H1 (cell line): Measurements from ENCODE around the gene ZDHHC11B. TPM values are rescaled to one million over a fixed set of nuclear protein-coding genes. Genes with fewer than 3 reads are reported as not detected.

ENCODE experiments used
- CTCF ChIA-PET: fragments of 300-600 bp; sonication (Branson Sonifier 250); formaldehyde crosslinking; loops from one replicate; lab custom pipeline; 2021; ENCODE audit not compliant: partially characterized antibody; lab: Charles Lee
- POLR2A ChIA-PET: fragments of 300-600 bp; sonication (Branson Sonifier 250); formaldehyde crosslinking; loops from one replicate; lab custom pipeline; 2021; ENCODE audit warnings: inconsistent platforms; ENCODE audit not compliant: partially characterized antibody; lab: Charles Lee
- DNase-seq, 2 experiments: peaks; one replicate each; pipeline versions ENCODE4 v3.0.0 to v3.0.0-alpha.2; 2010 to 2022; ENCODE audit warnings: low spot score in 2 of 2, low read depth in 1 of 2, mixed read lengths in 1 of 2
- FAIRE-seq: peaks from 2 replicates; lab custom pipeline; 2011; peaks lifted over from hg19 to GRCh38; lab: Jason Lieb, UNC
- H2AFZ ChIP-seq: 2 replicates; pipeline ENCODE4 v1.8.1; 2012; ENCODE audit warnings: low read length, inconsistent platforms
- H2AK5ac ChIP-seq: 2 replicates; pipeline ENCODE4 v1.6.1; 2013; ENCODE audit warnings: low read depth, low read length
- H2BK120ac ChIP-seq: replicated peaks from 2 replicates; pipeline ENCODE3; 2013; ENCODE audit warnings: low read depth, low read length, inconsistent platforms
- H2BK12ac ChIP-seq: 2 replicates; pipeline ENCODE4 v1.6.1; 2013; ENCODE audit warnings: low read depth, low read length
- H2BK15ac ChIP-seq: 2 replicates; pipeline ENCODE4 v1.6.1; 2013; ENCODE audit warnings: low read length
- H2BK20ac ChIP-seq: 2 replicates; pipeline ENCODE4 v1.6.1; 2013; ENCODE audit warnings: low read length
- H2BK5ac ChIP-seq: 2 replicates; pipeline ENCODE4 v1.6.1; 2013; ENCODE audit warnings: low read depth, low read length
- H3K14ac ChIP-seq: 2 replicates; pipeline ENCODE4 v1.6.1; 2013; ENCODE audit warnings: inconsistent platforms; ENCODE audit not compliant: insufficient read length
- H3K18ac ChIP-seq: 2 replicates; pipeline ENCODE4 v1.6.1; 2013; ENCODE audit warnings: low read length; ENCODE audit errors: extremely low read depth
- H3K23ac ChIP-seq: 2 replicates; pipeline ENCODE4 v1.6.1; 2013; ENCODE audit warnings: inconsistent platforms; ENCODE audit not compliant: insufficient read length
- H3K23me2 ChIP-seq: 2 replicates; pipeline ENCODE4 v1.6.1; 2013; ENCODE audit warnings: low read depth, low read length
- H3K27ac ChIP-seq: 2 replicates; pipeline ENCODE4 v1.6.1; 2011; ENCODE audit warnings: low read depth, low read length, inconsistent platforms
- H3K27me3 ChIP-seq, 4 experiments: replicated peaks in 1 of 4; 1 replicate in 1 of 4; 2 replicates in 3 of 4; pipeline versions ENCODE4 v1.6.1 to v1.8.1; 2011 to 2013; ENCODE audit warnings: low read length in 3 of 4, mild to moderate bottlenecking in 3 of 4, inconsistent platforms in 2 of 4, mixed read lengths in 2 of 4, moderate library complexity in 1 of 4; ENCODE audit not compliant: control insufficient read depth in 3 of 4, insufficient read depth in 3 of 4; ENCODE audit errors: extremely low read depth in 1 of 4
- H3K36me3 ChIP-seq, 4 experiments: 2 replicates each; pipeline versions ENCODE4 v1.6.1 to v1.8.1; 2011 to 2013; ENCODE audit warnings: mild to moderate bottlenecking in 4 of 4, low read length in 3 of 4, moderate library complexity in 2 of 4, control low read depth in 1 of 4, inconsistent platforms in 1 of 4; ENCODE audit not compliant: insufficient read depth in 4 of 4, control insufficient read depth in 2 of 4
- H3K4ac ChIP-seq: replicated peaks from 2 replicates; pipeline ENCODE3; 2013; ENCODE audit warnings: low read length, low read depth, mixed read lengths, inconsistent platforms; ENCODE audit not compliant: insufficient read length
- H3K4me1 ChIP-seq, 4 experiments: replicated peaks in 1 of 4; 1 replicate in 1 of 4; 2 replicates in 3 of 4; pipeline versions ENCODE4 v1.6.1 to v1.8.1; 2011 to 2013; ENCODE audit warnings: low read length in 3 of 4, inconsistent platforms in 2 of 4, mixed read lengths in 1 of 4; ENCODE audit not compliant: insufficient read depth in 4 of 4, control insufficient read depth in 3 of 4
- H3K4me2 ChIP-seq, 2 experiments: 2 replicates each; pipeline versions ENCODE4 v1.6.1 to v1.8.1; 2011 to 2013; ENCODE audit warnings: low read depth in 2 of 2, low read length in 2 of 2, control low read depth in 1 of 2, inconsistent platforms in 1 of 2, mild to moderate bottlenecking in 1 of 2; ENCODE audit not compliant: insufficient read depth in 1 of 2
- H3K4me3 ChIP-seq, 4 experiments: fragments of 200-600, 300-600 bp in 1 of 4; sonication (generic), shearing (Covaris generic), sonication (Bioruptor Twin) in 1 of 4; 2 replicates each; pipeline versions ENCODE4 v1.5.1 to v1.8.1; 2011 to 2016; ENCODE audit warnings: low read length in 4 of 4, low read depth in 3 of 4, control low read depth in 2 of 4, inconsistent platforms in 2 of 4, mild to moderate bottlenecking in 2 of 4, mixed read lengths in 1 of 4, moderate library complexity in 1 of 4; ENCODE audit not compliant: insufficient read depth in 2 of 4; ENCODE audit errors: extremely low read depth in 1 of 4
- H3K56ac ChIP-seq: replicated peaks from 2 replicates; pipeline ENCODE3; 2013; ENCODE audit warnings: low read depth, mild to moderate bottlenecking, mixed read lengths, low read length, inconsistent platforms; ENCODE audit not compliant: insufficient read length
- H3K79me1 ChIP-seq: 2 replicates; pipeline ENCODE4 v1.6.1; 2013; ENCODE audit warnings: low read depth, low read length, control low read depth
- H3K79me2 ChIP-seq, 2 experiments: 2 replicates each; pipeline versions ENCODE4 v1.6.1 to v1.8.1; 2012 to 2013; ENCODE audit warnings: low read length in 2 of 2, mild to moderate bottlenecking in 2 of 2, inconsistent platforms in 1 of 2; ENCODE audit not compliant: insufficient read depth in 2 of 2, control insufficient read depth in 1 of 2
- H3K9ac ChIP-seq, 4 experiments: replicated peaks in 1 of 4; 1 replicate in 1 of 4; 2 replicates in 3 of 4; pipeline versions ENCODE4 v1.6.1 to v1.8.1; 2011 to 2013; ENCODE audit warnings: low read depth in 3 of 4, low read length in 3 of 4, control low read depth in 2 of 4, mild to moderate bottlenecking in 2 of 4, moderate library complexity in 2 of 4, inconsistent platforms in 1 of 4; ENCODE audit errors: extremely low read depth in 1 of 4
- H3K9me3 ChIP-seq, 2 experiments: 2 replicates each; pipeline versions ENCODE4 v1.6.1 to v1.8.1; 2012 to 2013; ENCODE audit warnings: mild to moderate bottlenecking in 2 of 2, moderate library complexity in 2 of 2, control low read depth in 1 of 2, inconsistent platforms in 1 of 2, low read depth in 1 of 2, low read length in 1 of 2, mixed read lengths in 1 of 2; ENCODE audit not compliant: insufficient read depth in 2 of 2
- H4K20me1 ChIP-seq, 2 experiments: replicated peaks in 1 of 2; 2 replicates each; pipeline versions ENCODE3 to v1.8.1; 2011 to 2013; ENCODE audit warnings: inconsistent platforms in 2 of 2, low read length in 2 of 2, mild to moderate bottlenecking in 1 of 2; ENCODE audit not compliant: insufficient read depth in 2 of 2, control insufficient read depth in 1 of 2
- H4K5ac ChIP-seq: 2 replicates; pipeline ENCODE4 v1.6.1; 2013; ENCODE audit warnings: low read length, low read depth, mixed read lengths, inconsistent platforms; ENCODE audit not compliant: insufficient read length
- H4K8ac ChIP-seq: 2 replicates; pipeline ENCODE4 v1.8.0; 2013; ENCODE audit warnings: mild to moderate bottlenecking, moderate library complexity, low read length, inconsistent platforms; ENCODE audit not compliant: insufficient read depth; ENCODE audit errors: extremely low read depth
- H4K91ac ChIP-seq: replicated peaks from 2 replicates; pipeline ENCODE3; 2013; ENCODE audit warnings: low read length, mixed read lengths, inconsistent platforms; ENCODE audit not compliant: insufficient read length
- CHD1 ChIP-seq: IDR thresholded peaks from 2 replicates; pipeline ENCODE4 v1.6.1; 2012; ENCODE audit warnings: low read depth, low read length, improper control_type of control experiment
- EGR1 ChIP-seq: IDR thresholded peaks from 2 replicates; pipeline ENCODE4 v1.6.1; 2011; ENCODE audit warnings: low read depth, low read length, borderline replicate concordance
- EP300 ChIP-seq, 2 experiments: IDR thresholded peaks; 1 replicate in 1 of 2; 2 replicates in 1 of 2; pipeline ENCODE4 v1.6.1; 2011 to 2012; ENCODE audit warnings: low read depth in 2 of 2, low read length in 2 of 2, mild to moderate bottlenecking in 2 of 2, borderline replicate concordance in 1 of 2, inconsistent platforms in 1 of 2, moderate library complexity in 1 of 2
- GTF2F1 ChIP-seq: IDR thresholded peaks from 2 replicates; pipeline ENCODE4 v1.6.1; 2012; ENCODE audit warnings: low read depth, low read length, improper control_type of control experiment, borderline replicate concordance
- RBBP5 ChIP-seq: IDR thresholded peaks from 2 replicates; pipeline ENCODE4 v1.7.1; 2012; ENCODE audit warnings: low read depth, mild to moderate bottlenecking, inconsistent platforms, low read length, moderate library complexity, borderline replicate concordance
- WGBS, 2 experiments: shearing (Covaris generic) in 1 of 2; methylation state at CpG; one replicate each; pipeline versions ENCODE4 v1.1.6 to v1.1.7; 2013 to 2015; ENCODE audit warnings: low lambda C conversion rate in 2 of 2, mixed read lengths in 2 of 2, inconsistent platforms in 1 of 2, low coverage in 1 of 2, missing lambda C conversion rate in 1 of 2; ENCODE audit not compliant: insufficient replicate concordance in 2 of 2, insufficient coverage in 1 of 2, insufficient read length in 1 of 2; ENCODE audit errors: extremely low coverage in 1 of 2, missing lambda C conversion rate in 1 of 2; 5-methylcytosine and 5-hydroxymethylcytosine counted together
- polyA plus RNA-seq, 7 experiments: library from polyadenylated mRNA; depleted of rRNA in 3 of 7; stranded (reverse) in 5 of 7; unstranded in 2 of 7; fragments of >200 nt in 5 of 7; fragments of 200-250 nt in 2 of 7; gene quantifications; 1 replicate in 5 of 7; 2 replicates in 1 of 7; 4 replicates in 1 of 7; pipeline versions ENCODE4 v1.2.1 to v1.2.3, GENCODE V29; 2011 to 2013; ENCODE audit warnings: missing spikeins in 2 of 7, mixed read lengths in 2 of 7
- total RNA-seq: library from RNA; stranded (reverse); fragmentation: NEBNext Ultra II Directional; extraction: Animal tissue kit (Norgen Biotek cat#: 25700); gene quantifications from 2 replicates; pipeline ENCODE4 v1.2.1, GENCODE V29; 2021

Gene ZDHHC11B
- total and polyA plus RNA-seq, 2 of the 8 experiments (the other 6 are each of a cell fraction or from before 2014, with no cell fraction given) = 0.29 to 2.5 TPM

DNA sequence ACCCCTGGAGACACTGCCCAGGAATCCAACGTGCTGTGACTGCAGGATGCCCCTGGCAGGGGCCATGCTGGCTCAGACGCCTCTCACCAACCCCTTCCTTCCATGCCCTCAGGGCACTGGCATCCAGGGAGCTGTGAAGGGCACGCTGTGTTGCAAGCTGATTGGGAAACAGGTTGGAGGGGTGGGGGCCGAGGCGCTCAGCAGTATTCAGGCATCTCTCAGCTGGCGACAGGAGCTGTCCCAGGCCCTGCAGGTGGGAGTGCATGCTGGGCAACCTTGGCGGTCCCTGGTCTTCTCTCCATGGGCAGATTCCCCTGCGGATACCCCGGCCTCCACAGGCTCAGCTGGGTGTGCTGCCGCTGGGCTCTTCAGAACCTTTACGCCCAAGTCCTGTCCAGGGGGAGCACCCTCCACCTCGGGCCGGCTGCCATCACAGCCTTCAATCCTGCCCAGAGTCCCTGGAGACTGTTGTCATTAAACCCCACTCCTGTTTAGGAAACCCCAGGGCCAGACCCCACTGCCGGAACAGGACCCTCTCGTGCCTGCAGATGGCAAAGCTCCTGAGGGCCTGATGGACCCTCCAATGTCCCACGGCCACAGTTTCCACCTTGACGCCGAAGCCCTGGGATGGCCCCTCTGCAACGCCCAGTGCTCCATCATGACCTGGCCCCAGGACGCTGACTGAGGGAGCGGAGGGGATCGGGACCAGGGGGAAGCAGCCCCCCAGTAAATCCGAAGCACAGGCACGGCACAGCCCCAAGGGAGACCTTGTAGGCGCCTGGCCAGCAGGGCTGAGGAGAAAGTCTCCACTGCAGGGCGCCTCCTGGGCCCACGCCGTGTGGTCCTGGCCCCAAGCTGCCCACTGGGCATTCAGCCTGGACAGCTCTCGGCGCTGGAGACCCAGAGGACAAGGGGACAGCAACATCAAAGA lies 100.7 kb downstream of the ZDHHC11B start:
- Histone ChIP-seq H3K4me1 (no peaks in the 10 kb centered on the region), H2BK12ac (no peak overlapping the region), H3K4me2 (no peak overlapping the region), H3K4me3 (no peak overlapping the region), H3K23me2 (no peaks in the 10 kb centered on the region), H3K4ac (no peak overlapping the region), H3K18ac (no peak overlapping the region), H2AK5ac (no peak overlapping the region), H2BK20ac (no peak overlapping the region), H3K14ac (no peak overlapping the region), H4K20me1 (no peaks in the 10 kb centered on the region), H2BK5ac (no peak overlapping the region), H2BK120ac (no peak overlapping the region), H4K91ac (no peak overlapping the region), H3K27me3 (no peaks in the 10 kb centered on the region; a peak in 1 of 7 replicates), H3K79me2 (no peaks in the 10 kb centered on the region), H3K36me3 (no peaks in the 10 kb centered on the region), H2AFZ (no peak overlapping the region), H3K9ac (no peak overlapping the region), H3K56ac (no peak overlapping the region), H4K5ac (no peak overlapping the region), H2BK15ac (no peak overlapping the region), H3K9me3 (no peaks in the 10 kb centered on the region), H3K23ac (no peak overlapping the region), H3K27ac (no peak overlapping the region), H4K8ac (no peak overlapping the region), H3K79me1 (no peaks in the 10 kb centered on the region)
- TF ChIP-seq CHD1 (no peak), EP300 (IDR thresholded peaks at IDR 0.05; ENCODE audit: borderline replicate concordance in 1 of 2, low read depth in 2 of 2, low read length in 2 of 2) (no peak), RBBP5 (no peak), GTF2F1 (no peak), EGR1 (no peak)
- no peak for FAIRE-seq
- no peak for DNase-seq
- 84% methylated on average over 29 of the region's 30 CpGs; no CpG with 5 or more reads in 1 of the 2 experiments for WGBS, 2 experiments
- POLR2A ChIA-PET = interaction anchor here (0.6 to 1.9 kb wide), 3 partner anchors 15 to 93 kb away, joined by 3 to 6 read pairs (median 3); no protein-coding TSS in a partner anchor
- CTCF ChIA-PET = interaction anchor here (2.5 kb wide), 1 partner anchor 15 kb away, joined by 9 read pairs; no protein-coding TSS in a partner anchor
